BLaER1 (cell line): ENCODE measurements around the gene GNB3.

Experiments
- H3K27ac ChIP-seq: shearing (Covaris generic); formaldehyde crosslinking; 2 replicates; pipeline ENCODE4 v1.8.1; 2022
- H3K27me3 ChIP-seq: shearing (Covaris generic); formaldehyde crosslinking; 2 replicates; pipeline ENCODE4 v1.8.1; 2022
- H3K36me3 ChIP-seq: shearing (Covaris generic); formaldehyde crosslinking; 2 replicates; pipeline ENCODE4 v1.8.1; 2022
- H3K4me1 ChIP-seq: shearing (Covaris generic); formaldehyde crosslinking; 2 replicates; pipeline ENCODE4 v1.8.1; 2022
- H3K4me2 ChIP-seq: shearing (Covaris generic); formaldehyde crosslinking; 2 replicates; pipeline ENCODE4 v1.8.1; 2022
- H3K4me3 ChIP-seq: shearing (Covaris generic); formaldehyde crosslinking; 2 replicates; pipeline ENCODE4 v1.8.1; 2022
- H3K9ac ChIP-seq: shearing (Covaris generic); formaldehyde crosslinking; 2 replicates; pipeline ENCODE4 v1.8.1; 2022
- H3K9me3 ChIP-seq: shearing (Covaris generic); formaldehyde crosslinking; 2 replicates; pipeline ENCODE4 v1.8.1; 2022
- H4K20me1 ChIP-seq: shearing (Covaris generic); formaldehyde crosslinking; 2 replicates; pipeline ENCODE4 v1.8.1; 2022
- Cebpa-rat ChIP-seq: shearing (Covaris generic); IDR thresholded peaks from 2 replicates; pipeline ENCODE4 v1.8.1; 2022

Gene GNB3

DNA sequence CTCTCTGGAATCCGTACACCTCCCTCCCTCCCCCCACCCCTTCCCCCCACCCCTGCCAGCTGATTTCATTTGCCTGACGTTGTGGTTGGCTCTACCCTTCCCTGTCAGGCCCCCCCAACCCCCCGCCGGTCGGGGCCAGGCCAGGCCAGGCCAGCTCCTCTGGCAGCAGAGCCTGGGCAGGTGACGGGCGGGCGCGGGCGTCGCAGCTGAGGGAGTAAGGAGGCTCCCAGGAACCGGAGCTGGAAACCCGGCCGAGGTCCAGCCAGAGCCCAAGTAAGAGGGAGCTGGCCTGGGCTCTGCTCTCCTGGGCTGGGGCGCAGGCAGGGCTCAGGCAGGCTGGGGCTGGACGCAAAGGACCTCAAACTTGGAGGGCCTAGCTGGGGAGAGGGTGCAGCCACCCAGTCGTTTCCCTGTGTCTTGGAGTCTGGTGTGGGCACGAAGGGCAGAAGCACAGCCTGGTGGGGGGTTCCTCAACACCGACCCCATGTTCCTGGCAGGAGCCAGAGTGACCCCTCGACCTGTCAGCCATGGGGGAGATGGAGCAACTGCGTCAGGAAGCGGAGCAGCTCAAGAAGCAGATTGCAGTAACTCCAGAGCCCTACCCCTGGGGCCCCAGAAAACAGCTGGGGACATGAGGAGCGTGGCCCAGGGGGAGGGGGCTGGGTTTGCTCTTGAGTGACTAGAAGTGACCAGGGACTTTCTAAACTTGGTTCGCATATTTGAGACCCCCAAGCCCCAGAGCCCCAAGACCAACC lies at the start of gene GNB3:
GNB3 (plus strand) TSS at position 165 of the 755 bp plus-strand sequence; CDS start at position 528, 363 bp downstream.
- Histone ChIP-seq H3K4me2 (peak within 1 kb of the TSS; percentile 48), H3K36me3 (peaks cover 11% of the 10 kb centered on the region), H3K4me3 (no peak within 1 kb of the TSS), H4K20me1 (no peaks in the 10 kb centered on the region), H3K9ac (no peak within 1 kb of the TSS; the same call in 1 of the 2 replicates), H3K27ac (no peak within 1 kb of the TSS), H3K27me3 (peaks cover 8% of the 10 kb centered on the region; the same call in 1 of the 2 replicates), H3K9me3 (no peaks in the 10 kb centered on the region), H3K4me1 (peaks cover 11% of the 10 kb centered on the region)
- no peak for TF ChIP-seq Cebpa-rat

DNA sequence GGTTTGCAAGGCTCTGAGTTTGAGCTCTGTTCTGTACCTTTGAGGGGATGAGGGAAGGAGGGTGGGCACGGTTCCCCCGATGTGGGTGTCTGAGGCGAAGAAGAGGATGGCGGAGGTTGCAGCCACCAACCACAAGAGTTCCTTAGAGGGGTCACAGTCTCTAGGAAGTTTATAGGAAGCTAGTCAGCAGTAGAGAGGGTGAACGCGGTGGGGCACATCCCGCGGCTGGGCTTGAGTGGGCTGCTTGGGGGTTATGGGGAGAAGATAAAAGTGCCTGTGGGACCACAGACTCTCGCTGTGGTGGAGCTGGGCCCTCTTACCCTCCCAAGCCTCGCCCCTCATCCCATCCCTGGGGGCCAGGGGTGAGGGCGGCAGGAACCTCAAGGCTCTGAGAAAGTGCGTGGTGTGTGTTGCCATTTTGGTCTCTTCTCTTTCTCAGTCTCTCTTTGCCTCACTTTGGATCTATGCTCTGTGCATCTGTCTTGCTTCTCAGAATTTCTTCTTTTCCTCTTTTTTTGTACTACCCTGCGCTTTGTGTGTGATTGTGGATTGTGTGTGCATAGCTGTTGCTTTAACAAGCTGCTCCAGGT lies 48.7 kb upstream of the GNB3 start:
- H3K27me3 ChIP-seq, result peaks cover 91% of the 10 kb centered on the region
- H3K4me3 ChIP-seq, result peak overlapping the region; percentile 40
- no peaks in the 10 kb centered on the region for H3K36me3 ChIP-seq
- H3K4me1 ChIP-seq, result peaks cover 36% of the 10 kb centered on the region
- H3K9me3 ChIP-seq, result no peaks in the 10 kb centered on the region
- no peak overlapping the region for H3K27ac ChIP-seq
- H3K4me2 ChIP-seq, result peak overlapping the region; percentile 79
- no peak for TF ChIP-seq Cebpa-rat
- H3K9ac ChIP-seq, result no peak overlapping the region
- peaks cover 49% of the 10 kb centered on the region for H4K20me1 ChIP-seq

DNA sequence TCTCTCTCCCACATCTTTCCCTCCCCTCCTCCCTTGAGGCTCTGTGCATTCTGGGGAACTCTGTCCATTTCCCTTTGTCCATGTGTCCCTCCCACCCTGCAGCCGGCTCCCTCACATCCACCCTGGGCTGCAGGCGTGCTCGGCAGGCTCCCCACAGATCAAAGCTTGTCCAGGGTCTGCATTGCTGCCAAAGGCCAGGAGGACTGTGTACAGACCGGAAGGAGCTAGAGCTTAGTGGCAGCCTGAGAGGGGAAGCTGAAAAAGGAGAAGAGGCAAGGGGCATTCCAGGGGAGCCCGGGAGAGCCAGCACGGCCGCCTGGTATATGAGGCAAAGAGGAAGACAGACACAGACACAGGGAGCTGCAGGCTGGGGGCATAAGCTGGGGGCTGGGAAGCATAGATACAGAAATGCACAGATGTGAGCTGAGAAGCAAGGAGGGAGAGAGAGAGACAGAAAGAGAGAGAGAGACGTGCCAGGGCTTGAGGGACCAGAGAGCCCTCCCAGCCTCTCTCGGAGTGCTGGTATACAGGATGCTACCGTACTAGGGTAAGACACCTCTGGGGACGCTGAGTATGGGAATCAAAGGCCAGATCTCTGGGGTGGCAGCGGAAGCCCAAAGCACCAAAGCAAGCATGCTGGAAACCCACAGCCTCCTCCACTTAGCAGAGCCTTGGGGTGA lies 48.1 kb upstream of the GNB3 start:
- peak overlapping the region; percentile 40 for H3K4me3 ChIP-seq
- H3K4me1 ChIP-seq, result peaks cover 36% of the 10 kb centered on the region
- no peak overlapping the region for H3K9ac ChIP-seq
- peak overlapping the region; percentile 79 for H3K4me2 ChIP-seq
- H4K20me1 ChIP-seq, result peaks cover 49% of the 10 kb centered on the region
- no peak for TF ChIP-seq Cebpa-rat
- no peaks in the 10 kb centered on the region for H3K36me3 ChIP-seq
- no peaks in the 10 kb centered on the region for H3K9me3 ChIP-seq
- H3K27ac ChIP-seq, result no peak overlapping the region
- peaks cover 91% of the 10 kb centered on the region for H3K27me3 ChIP-seq

DNA sequence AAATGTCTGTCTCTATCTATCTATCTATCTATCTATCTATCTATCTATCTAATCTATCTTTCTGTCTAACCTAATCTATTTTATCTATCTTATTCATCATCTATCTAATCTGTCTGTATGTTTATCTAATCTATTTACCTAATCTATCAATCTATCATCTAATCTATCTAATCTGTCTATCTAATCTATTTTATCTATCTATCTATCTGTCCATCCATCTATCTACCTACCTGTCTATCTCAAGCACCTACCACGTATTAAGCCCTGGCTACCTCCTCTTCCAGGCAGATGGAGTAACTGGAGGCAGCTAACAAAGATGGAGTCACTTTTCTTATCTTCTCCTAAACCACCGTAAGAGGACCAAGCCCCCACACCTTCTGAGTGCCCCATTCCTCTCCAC lies 45.6 kb upstream of the GNB3 start:
- Histone ChIP-seq H3K9me3 (no peaks in the 10 kb centered on the region), H3K27me3 (peaks cover 92% of the 10 kb centered on the region), H3K27ac (no peak overlapping the region), H3K4me2 (no peak overlapping the region), H4K20me1 (peaks cover 39% of the 10 kb centered on the region), H3K4me3 (no peak overlapping the region), H3K9ac (no peak overlapping the region), H3K4me1 (peaks cover 28% of the 10 kb centered on the region), H3K36me3 (no peaks in the 10 kb centered on the region)
- no peak for TF ChIP-seq Cebpa-rat

DNA sequence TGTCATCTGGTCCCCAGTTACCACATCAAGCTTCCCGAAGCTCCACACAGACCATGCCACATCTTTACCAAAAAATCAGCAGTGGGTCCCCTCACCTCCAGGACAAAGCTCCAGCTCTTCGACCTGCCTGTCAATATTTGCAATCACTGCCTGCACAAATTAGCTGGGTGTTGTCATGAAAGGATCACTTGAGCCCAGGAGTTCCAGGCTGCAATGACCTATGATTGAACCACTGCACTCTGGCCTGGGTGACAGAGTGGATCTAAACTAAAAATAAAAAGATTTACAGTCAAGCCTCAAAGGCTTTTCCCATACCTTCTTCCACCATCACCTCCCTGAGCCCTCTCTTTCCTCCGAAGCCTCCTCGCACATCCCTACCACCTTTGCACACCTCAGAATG lies 44.1 kb upstream of the GNB3 start:
- peaks cover 26% of the 10 kb centered on the region for H4K20me1 ChIP-seq
- TF ChIP-seq Cebpa-rat, result no peak
- H3K4me2 ChIP-seq, result no peak overlapping the region
- peaks cover 25% of the 10 kb centered on the region for H3K4me1 ChIP-seq
- no peak overlapping the region for H3K4me3 ChIP-seq
- no peak overlapping the region for H3K27ac ChIP-seq
- no peaks in the 10 kb centered on the region for H3K9me3 ChIP-seq
- peaks cover 81% of the 10 kb centered on the region for H3K27me3 ChIP-seq
- no peak overlapping the region for H3K9ac ChIP-seq
- no peaks in the 10 kb centered on the region for H3K36me3 ChIP-seq

DNA sequence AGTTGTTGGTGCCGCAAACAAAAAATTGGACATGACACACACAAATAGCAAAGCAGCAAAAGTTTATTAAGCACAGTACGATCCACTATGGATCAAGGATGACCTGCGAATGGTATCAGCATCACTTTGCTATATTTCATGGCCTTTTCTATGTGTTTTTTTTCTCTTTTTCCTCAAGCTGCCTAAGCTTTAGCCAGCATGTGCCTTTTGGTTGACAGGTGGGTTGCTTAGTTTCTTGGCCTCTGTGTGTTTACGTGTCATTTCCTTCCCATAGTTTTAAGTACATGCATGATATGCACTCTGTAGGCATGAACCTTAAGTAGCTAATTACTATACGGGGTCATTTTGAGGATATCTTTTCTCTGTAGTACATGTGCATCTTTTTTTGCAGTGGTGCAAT lies 41.6 kb upstream of the GNB3 start:
- Histone ChIP-seq H4K20me1 (peaks cover 9% of the 10 kb centered on the region; the same call in 1 of the 2 replicates), H3K36me3 (no peaks in the 10 kb centered on the region), H3K4me2 (no peak overlapping the region), H3K4me1 (no peaks in the 10 kb centered on the region), H3K4me3 (no peak overlapping the region), H3K9me3 (no peaks in the 10 kb centered on the region; the same call in 1 of the 2 replicates), H3K27me3 (peaks cover 63% of the 10 kb centered on the region), H3K27ac (no peak overlapping the region), H3K9ac (no peak overlapping the region)
- TF ChIP-seq Cebpa-rat, result no peak

DNA sequence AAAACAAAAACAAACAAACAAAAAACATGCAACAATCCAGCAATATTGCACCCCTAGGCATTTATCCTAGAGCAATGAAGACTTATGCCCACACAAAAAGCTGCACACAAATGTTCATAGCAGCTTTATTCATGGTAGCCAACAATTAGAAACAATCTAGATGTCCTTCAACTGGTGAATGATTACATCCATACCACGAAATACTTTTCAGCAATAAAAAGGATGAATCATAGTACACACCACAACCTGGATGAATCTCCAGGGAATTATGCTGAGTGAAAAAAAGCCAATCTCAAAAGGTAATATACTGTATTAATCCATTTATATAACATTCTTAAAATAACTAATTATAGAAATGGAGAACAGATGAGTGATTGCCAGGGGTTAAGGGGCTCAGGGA lies 33.6 kb upstream of the GNB3 start:
- no peak for TF ChIP-seq Cebpa-rat
- Histone ChIP-seq H3K27ac (no peak overlapping the region), H4K20me1 (no peaks in the 10 kb centered on the region), H3K4me3 (no peak overlapping the region), H3K9ac (no peak overlapping the region), H3K27me3 (peaks cover 14% of the 10 kb centered on the region; the same call in 1 of the 2 replicates), H3K9me3 (no peaks in the 10 kb centered on the region; the same call in 1 of the 2 replicates), H3K4me1 (peaks cover under 1% of the 10 kb centered on the region; the same call in 1 of the 2 replicates), H3K36me3 (no peaks in the 10 kb centered on the region), H3K4me2 (no peak overlapping the region)

DNA sequence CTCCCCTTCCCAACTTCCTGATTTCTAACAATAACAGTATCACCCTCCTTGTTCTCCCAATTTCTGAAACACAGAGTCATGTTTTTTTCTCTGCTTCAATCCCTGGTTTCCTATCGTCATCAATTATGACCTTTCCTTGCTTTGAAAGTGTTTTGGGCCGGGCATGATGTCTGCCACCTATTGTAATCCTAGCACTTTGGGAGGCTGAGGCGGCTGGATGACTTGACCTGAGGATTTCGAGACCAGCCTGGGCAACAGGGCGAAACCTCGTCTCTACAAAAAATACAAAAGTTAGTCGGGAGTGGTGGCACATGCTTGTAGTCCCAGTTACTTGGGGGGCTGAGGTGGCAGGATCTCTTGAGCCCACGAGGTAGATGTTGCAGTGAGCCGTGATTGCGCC lies 31.7 kb upstream of the GNB3 start:
- Histone ChIP-seq H3K4me2 (no peak overlapping the region), H3K27ac (no peak overlapping the region), H3K4me3 (no peak overlapping the region), H3K4me1 (peaks cover 8% of the 10 kb centered on the region; the same call in 1 of the 2 replicates), H4K20me1 (no peaks in the 10 kb centered on the region; the same call in 1 of the 2 replicates), H3K9ac (no peak overlapping the region), H3K9me3 (no peaks in the 10 kb centered on the region; the same call in 1 of the 2 replicates), H3K27me3 (peaks cover 21% of the 10 kb centered on the region; the same call in 1 of the 2 replicates), H3K36me3 (no peaks in the 10 kb centered on the region)
- TF ChIP-seq Cebpa-rat, result no peak

DNA sequence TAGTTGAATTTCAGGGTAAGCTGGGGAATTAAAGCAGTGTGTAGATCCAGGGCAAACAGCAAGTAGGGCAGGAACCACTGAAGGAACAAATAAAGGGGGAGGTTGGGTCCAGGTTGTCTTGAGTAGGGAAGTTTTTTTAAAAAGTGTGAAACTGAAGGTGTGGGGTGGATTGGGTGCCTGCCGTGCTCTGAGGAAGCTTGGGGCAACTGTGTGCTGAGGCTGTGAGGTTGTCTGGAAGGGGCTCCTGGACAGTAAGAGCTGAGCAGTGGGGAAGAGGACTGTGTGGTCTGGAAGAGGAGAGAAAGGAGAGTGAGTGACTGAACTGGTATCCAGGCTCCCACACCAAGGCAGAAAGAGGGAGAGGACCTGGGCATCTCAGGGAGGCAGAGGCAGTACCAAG lies 30.0 kb upstream of the GNB3 start:
- Histone ChIP-seq H3K36me3 (no peaks in the 10 kb centered on the region), H3K27me3 (peaks cover 37% of the 10 kb centered on the region), H3K27ac (no peak overlapping the region), H3K4me3 (no peak overlapping the region), H4K20me1 (no peaks in the 10 kb centered on the region; the same call in 1 of the 2 replicates), H3K4me1 (peaks cover 18% of the 10 kb centered on the region), H3K4me2 (no peak overlapping the region), H3K9ac (no peak overlapping the region), H3K9me3 (no peaks in the 10 kb centered on the region)
- no peak for TF ChIP-seq Cebpa-rat

DNA sequence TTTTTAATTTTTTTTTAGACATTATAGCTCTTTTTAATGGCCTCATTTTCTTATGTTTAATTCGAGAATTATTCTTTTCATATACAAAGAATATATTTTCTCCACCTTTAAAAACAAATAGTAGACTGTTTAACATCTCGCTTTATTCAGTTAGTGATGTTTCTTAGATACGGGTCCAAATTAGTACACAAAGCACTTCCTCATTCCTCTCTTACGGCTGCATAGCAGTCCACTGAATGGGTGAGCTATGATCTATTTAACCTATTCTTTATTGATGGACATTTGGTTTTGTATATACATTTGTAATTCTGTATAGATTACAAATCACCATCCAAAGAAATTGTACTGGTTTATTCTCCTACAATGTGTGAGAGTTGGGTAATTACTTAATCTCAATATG lies 27.4 kb upstream of the GNB3 start:
- Histone ChIP-seq H3K4me1 (peaks cover 18% of the 10 kb centered on the region), H3K9ac (no peak overlapping the region), H3K27ac (no peak overlapping the region), H3K27me3 (peaks cover 44% of the 10 kb centered on the region), H3K9me3 (no peaks in the 10 kb centered on the region), H3K4me3 (no peak overlapping the region), H3K36me3 (no peaks in the 10 kb centered on the region), H3K4me2 (no peak overlapping the region), H4K20me1 (no peaks in the 10 kb centered on the region; the same call in 1 of the 2 replicates)
- TF ChIP-seq Cebpa-rat, result no peak
